Activated CD8-positive, alpha-beta T cell treated with anti-CD3 and anti-CD28 coated beads for 36 hours (primary cell): ENCODE measurements around the gene LGALSL. TPM values are rescaled to one million over a fixed set of nuclear protein-coding genes. Genes with fewer than 3 reads are reported as not detected.

ENCODE experiments used
- ATAC-seq: fragments of 200-7000 bp; cut with Tn5 transposase; one replicate; pipeline ENCODE4 v1.10.0; 2021; ENCODE audit warnings: mild to moderate bottlenecking, moderate library complexity
- CTCF ChIA-PET: fragments of 350-600 bp; sonication (Branson Sonifier 250); formaldehyde crosslinking; loops from one replicate; lab custom pipeline; 2021; ENCODE audit warnings: antibody characterized with exemption; lab: Charles Lee
- POLR2A ChIA-PET: fragments of 350-600 bp; sonication (Branson Sonifier 250); formaldehyde crosslinking; loops from one replicate; lab custom pipeline; 2021; ENCODE audit warnings: antibody characterized with exemption; lab: Charles Lee
- DNase-seq: peaks from one replicate; pipeline ENCODE4 v3.0.0-alpha.2; 2020
- H3K27ac Mint-ChIP-seq: one replicate; pipeline ENCODE4 v1.8.0; 2021; ENCODE audit warnings: mild to moderate bottlenecking, mixed read lengths
- H3K27me3 Mint-ChIP-seq: one replicate; pipeline ENCODE4 v1.8.0; 2021; ENCODE audit warnings: mixed read lengths
- H3K36me3 Mint-ChIP-seq: one replicate; pipeline ENCODE4 v1.8.0; 2021; ENCODE audit warnings: low read depth, mixed read lengths
- H3K4me1 Mint-ChIP-seq: one replicate; pipeline ENCODE4 v1.8.0; 2021; ENCODE audit warnings: low read depth, mixed read lengths
- H3K4me3 Mint-ChIP-seq: one replicate; pipeline ENCODE4 v1.8.0; 2021; ENCODE audit warnings: mild to moderate bottlenecking, moderate library complexity, mixed read lengths
- H3K9me3 Mint-ChIP-seq: one replicate; pipeline ENCODE4 v1.8.0; 2021; ENCODE audit warnings: mixed read lengths
- intact Hi-C: fragments of 100-400 bp; cut with micrococcal nuclease; formaldehyde crosslinking; loops from one replicate; pipeline ENCODE4 v1.10.0; 2022
- total RNA-seq, 2 experiments: library from RNA; stranded (reverse); gene quantifications; one replicate each; pipeline ENCODE4 v1.2.3, GENCODE V29; 2021
- TF ChIP-seq, protein P1 (sequence below): fragments of 200-600 bp; IDR thresholded peaks from one replicate; pipeline ENCODE4 v1.8.0; 2022; ENCODE audit warnings: antibody characterized with exemption, mild to moderate bottlenecking

LGALSL gene
- 1 to 10 TPM; 3.8 to 3.9 TPM for total RNA-seq

DNA sequence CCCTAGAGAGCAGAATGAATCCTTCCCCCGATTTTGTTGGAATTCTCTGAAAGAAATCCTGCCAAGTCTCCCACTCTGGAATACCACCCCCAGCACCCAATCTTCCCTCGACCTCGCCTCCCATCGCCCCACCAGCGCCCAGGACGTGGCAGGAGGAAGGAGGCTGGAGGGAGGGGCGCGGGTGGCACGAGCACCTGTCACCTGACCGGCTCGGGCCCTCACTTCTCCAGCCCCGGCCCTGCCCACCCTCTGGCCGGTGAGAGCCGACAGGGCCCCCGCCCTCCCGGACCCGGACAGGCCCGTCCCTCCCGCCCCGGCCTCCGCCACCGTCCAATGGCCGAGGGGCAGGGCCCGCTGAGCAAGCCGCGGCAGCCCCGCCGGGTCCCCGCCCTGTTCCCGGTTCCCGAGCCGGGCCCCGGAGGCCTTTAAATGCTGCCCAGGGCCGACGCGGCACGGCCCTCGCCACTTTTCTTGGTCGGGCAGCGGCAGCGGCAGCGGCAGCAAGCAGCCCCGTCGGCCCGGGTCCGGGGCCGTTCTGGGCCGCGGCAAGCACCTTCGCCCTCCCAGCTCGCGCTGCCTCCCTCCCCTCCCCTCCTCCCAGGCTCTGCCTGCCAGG, at the start of gene LGALSL:
TSS of gene LGALSL (plus strand) at position 393 of the 616 bp plus-strand sequence. CDS start 384 bp downstream, outside the sequence.
- Mint-ChIP-seq H3K4me3 (peak within 1 kb of the TSS; percentile 77), H3K36me3 (no peaks in the 10 kb centered on the region), H3K27me3 (peaks cover 4% of the 10 kb centered on the region), H3K9me3 (no peaks in the 10 kb centered on the region), H3K27ac (peak within 1 kb of the TSS; percentile 74), H3K4me1 (peaks cover 9% of the 10 kb centered on the region)
- ChIA-PET POLR2A (no interaction called here), CTCF (interaction anchor here (0.9 to 3.0 kb wide), 2 partner anchors 34 to 123 kb away, joined by 3 to 17 read pairs; no protein-coding TSS in a partner anchor)
- intact Hi-C loops, result no loop called here
- ATAC-seq (peak; percentile 78), DNase-seq (no peak)
- TF ChIP-seq, protein P1, sequence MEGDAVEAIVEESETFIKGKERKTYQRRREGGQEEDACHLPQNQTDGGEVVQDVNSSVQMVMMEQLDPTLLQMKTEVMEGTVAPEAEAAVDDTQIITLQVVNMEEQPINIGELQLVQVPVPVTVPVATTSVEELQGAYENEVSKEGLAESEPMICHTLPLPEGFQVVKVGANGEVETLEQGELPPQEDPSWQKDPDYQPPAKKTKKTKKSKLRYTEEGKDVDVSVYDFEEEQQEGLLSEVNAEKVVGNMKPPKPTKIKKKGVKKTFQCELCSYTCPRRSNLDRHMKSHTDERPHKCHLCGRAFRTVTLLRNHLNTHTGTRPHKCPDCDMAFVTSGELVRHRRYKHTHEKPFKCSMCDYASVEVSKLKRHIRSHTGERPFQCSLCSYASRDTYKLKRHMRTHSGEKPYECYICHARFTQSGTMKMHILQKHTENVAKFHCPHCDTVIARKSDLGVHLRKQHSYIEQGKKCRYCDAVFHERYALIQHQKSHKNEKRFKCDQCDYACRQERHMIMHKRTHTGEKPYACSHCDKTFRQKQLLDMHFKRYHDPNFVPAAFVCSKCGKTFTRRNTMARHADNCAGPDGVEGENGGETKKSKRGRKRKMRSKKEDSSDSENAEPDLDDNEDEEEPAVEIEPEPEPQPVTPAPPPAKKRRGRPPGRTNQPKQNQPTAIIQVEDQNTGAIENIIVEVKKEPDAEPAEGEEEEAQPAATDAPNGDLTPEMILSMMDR, result no peak

DNA sequence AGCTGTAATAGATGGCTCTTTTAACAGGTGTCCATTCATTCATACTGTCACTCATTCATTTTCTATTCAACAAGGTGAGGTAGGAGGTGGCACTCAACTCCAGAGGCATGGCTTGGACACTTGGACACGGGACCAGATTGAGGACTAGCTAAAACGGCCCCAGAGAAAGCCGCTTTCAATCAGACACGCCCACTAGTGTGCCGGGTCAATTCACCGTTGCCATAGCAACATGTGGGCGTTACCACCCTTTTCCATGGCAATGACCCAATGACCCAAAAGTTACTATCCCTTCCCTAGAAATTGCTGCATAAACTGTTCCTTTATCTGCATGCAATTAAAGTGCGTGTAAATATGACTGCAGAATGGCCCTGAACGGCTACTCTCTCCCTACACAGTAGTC, 49.2 kb upstream of the LGALSL start:
- intact Hi-C loops, result no loop called here
- TF ChIP-seq, protein P1, result no peak

DNA sequence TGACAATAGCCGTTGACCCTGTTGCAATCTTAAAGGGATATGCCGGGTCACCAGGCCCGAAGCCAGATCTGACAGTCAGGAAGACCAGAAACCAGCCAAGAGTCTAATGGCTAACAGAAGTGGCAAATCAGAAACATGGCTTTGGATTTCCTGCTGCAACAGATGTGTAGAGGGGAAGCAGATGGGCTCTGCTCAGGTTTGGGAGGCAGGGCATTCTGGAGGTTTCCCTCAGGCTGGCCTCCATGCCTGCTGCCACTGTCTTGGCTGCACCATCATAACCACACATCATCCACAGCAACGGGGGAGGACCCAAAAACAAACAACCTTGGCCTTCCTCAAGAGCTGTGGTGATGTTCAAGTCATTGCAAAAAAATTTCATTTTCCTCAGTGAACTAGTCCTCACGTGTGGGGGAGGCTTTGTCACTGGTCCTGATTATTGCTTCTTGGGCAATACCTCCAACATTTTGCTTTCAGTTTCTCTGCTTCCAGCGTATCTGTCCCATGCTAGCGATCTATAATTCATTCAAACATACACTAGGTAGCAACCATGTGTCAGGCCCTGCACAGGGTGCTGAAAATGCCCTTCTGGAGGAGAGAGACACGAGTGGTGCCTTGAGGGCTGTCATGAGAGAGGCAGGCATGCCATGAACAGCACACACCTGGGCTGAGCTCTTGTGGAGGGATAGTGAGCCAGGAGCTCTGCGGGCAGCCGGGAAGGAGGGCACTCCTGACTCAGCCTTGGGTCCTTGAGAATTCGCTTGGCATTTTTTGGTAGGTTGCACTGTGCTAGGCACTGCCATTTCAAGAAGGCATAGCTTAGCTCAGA, 48.2 kb upstream of the LGALSL start:
- H3K27ac Mint-ChIP-seq, result no peak overlapping the region
- H3K36me3 Mint-ChIP-seq, result no peaks in the 10 kb centered on the region
- H3K4me1 Mint-ChIP-seq, result no peaks in the 10 kb centered on the region
- H3K4me3 Mint-ChIP-seq, result no peak overlapping the region
- ChIA-PET POLR2A (no interaction called here), CTCF (interaction anchor here (1.0 kb wide), 1 partner anchor 82 kb away, joined by 4 read pairs; no protein-coding TSS in a partner anchor)
- DNase-seq (no peak), ATAC-seq (no peak)
- TF ChIP-seq, protein P1, result no peak
- intact Hi-C loops, result no loop called here
- H3K27me3 Mint-ChIP-seq, result peaks cover 2% of the 10 kb centered on the region
- no peaks in the 10 kb centered on the region for H3K9me3 Mint-ChIP-seq

More for the DNA sequence above, 49.2 kb upstream of the LGALSL start:
- Mint-ChIP-seq H3K4me3 (no peak overlapping the region), H3K9me3 (no peaks in the 10 kb centered on the region), H3K36me3 (no peaks in the 10 kb centered on the region), H3K27me3 (peaks cover 2% of the 10 kb centered on the region), H3K27ac (no peak overlapping the region), H3K4me1 (no peaks in the 10 kb centered on the region)
- DNase-seq (no peak), ATAC-seq (no peak)
- POLR2A ChIA-PET, result no interaction called here
- CTCF ChIA-PET, result no interaction called here

DNA sequence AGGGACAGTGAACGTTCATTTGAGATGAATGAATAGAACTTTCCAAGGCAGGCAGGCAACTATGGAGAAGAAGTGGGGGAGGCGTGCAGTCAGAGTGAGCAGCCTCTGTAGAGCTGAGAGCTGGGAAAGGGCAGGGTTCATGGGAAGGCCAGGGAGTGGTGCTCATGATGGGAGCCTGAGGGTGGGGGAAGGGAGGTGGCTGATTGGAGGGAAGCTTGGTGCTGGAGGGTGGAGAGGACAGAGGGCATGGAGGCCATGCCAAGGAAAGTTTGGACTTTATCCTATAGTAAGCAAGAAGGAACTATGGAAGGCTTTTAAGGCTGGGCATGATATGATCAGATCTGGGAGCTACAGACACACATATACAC, 47.6 kb upstream of the LGALSL start:
- H3K36me3 Mint-ChIP-seq, result no peaks in the 10 kb centered on the region
- H3K4me1 Mint-ChIP-seq, result no peaks in the 10 kb centered on the region
- ChIA-PET POLR2A (no interaction called here), CTCF (interaction anchor here (1.0 kb wide), 1 partner anchor 82 kb away, joined by 4 read pairs; no protein-coding TSS in a partner anchor)
- ATAC-seq (no peak), DNase-seq (no peak)
- no peak overlapping the region for H3K4me3 Mint-ChIP-seq
- H3K27ac Mint-ChIP-seq, result no peak overlapping the region
- H3K27me3 Mint-ChIP-seq, result peaks cover 2% of the 10 kb centered on the region
- TF ChIP-seq, protein P1, result no peak
- H3K9me3 Mint-ChIP-seq, result no peaks in the 10 kb centered on the region
- intact Hi-C loops, result no loop called here

DNA sequence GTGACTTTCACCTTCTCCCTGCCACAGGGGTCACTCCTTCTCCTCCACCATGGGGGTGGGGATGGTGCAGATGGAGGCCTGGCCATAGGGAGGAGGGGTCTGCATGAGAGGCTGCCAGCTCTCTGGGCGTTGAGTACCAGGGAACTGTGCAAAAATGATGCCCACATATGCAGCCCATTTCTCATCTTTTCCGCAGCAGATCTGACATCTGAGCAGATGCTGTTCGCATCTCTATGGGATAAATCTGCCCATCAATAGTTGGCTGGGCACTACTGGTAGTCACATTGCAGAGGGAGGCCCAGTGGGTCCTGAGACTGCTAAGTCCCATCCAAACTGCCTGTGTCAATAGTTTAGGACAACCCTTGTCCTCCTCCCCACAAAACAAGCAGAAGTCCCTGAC, 45.9 kb upstream of the LGALSL start:
- Mint-ChIP-seq H3K4me3 (no peak overlapping the region), H3K27ac (no peak overlapping the region), H3K9me3 (no peaks in the 10 kb centered on the region), H3K4me1 (no peaks in the 10 kb centered on the region), H3K27me3 (peaks cover 2% of the 10 kb centered on the region), H3K36me3 (no peaks in the 10 kb centered on the region)
- ChIA-PET CTCF (no interaction called here), POLR2A (no interaction called here)
- DNase-seq (no peak), ATAC-seq (no peak)
- intact Hi-C loops, result no loop called here
- TF ChIP-seq, protein P1, result no peak
